CD4-positive, alpha-beta T cell treated with Interleukin-1 beta for 1 hour (primary cell): ENCODE data around the gene SUPT3H.

Experiments used
- DNase-seq, 2 donors: peaks; one replicate each; pipeline ENCODE4 v3.0.0-alpha.2; 2020 to 2022

SUPT3H gene

DNA sequence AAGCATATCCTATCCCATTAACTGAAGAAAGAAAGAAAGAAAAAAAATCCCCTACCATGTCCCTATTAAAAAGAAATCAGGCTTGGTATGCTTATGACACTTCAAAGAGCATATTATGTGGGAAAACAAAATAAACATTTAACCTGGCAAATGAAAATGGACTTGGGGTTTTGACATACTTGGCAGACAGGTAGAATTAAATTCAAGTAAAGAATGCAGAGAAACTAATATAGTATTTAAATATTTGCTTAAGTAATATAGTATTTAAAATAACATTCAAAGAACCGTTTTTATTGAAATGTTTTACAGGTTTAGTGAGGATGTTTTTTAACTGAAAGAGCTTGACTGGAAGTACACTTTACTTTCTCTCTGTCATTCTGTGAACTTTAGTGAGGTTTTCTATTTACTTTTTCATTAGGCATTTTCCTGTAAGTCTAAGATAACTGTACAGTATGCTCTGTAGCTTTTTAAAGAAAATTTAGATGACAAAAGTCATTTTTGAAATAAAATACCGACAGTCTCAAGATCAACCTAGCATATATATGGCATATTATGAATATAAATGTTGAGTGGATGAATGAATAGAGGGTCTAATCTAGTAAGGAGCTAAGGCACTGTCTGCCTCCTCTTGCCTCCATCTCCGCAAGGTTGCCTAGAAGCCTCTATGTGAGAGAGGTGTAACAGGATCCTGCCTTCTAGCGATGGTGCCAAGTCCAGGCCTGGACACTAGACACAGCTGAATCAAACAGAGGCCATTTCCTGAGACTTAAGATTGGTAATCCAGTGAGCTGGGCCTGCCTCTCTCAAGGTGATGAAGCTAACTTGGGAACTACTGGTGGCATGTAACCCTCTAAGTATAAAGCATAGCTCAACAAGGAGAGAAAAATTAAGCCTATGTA lies 394.0 kb downstream of the SUPT3H start:
- DNase-seq = no peak

DNA sequence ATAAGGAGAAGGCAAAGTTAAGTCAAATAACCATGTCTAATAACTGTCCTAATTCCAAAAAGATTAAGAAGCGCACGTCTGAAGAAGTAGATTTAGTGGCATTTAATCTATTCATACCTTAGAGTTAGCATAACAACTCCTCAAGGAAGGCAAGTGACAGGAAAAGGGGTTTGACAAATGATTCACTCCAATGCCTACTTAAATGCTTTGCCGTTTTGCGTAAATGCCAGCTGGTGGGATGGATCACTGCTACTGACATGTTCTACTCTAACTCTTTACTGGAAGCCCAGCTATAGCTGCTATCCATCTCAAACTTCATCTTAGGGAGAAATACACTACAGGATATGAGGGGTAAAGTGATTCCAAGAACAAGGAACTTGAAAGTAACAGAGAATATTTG lies 396.9 kb downstream of the SUPT3H start:
- DNase-seq = no peak

DNA sequence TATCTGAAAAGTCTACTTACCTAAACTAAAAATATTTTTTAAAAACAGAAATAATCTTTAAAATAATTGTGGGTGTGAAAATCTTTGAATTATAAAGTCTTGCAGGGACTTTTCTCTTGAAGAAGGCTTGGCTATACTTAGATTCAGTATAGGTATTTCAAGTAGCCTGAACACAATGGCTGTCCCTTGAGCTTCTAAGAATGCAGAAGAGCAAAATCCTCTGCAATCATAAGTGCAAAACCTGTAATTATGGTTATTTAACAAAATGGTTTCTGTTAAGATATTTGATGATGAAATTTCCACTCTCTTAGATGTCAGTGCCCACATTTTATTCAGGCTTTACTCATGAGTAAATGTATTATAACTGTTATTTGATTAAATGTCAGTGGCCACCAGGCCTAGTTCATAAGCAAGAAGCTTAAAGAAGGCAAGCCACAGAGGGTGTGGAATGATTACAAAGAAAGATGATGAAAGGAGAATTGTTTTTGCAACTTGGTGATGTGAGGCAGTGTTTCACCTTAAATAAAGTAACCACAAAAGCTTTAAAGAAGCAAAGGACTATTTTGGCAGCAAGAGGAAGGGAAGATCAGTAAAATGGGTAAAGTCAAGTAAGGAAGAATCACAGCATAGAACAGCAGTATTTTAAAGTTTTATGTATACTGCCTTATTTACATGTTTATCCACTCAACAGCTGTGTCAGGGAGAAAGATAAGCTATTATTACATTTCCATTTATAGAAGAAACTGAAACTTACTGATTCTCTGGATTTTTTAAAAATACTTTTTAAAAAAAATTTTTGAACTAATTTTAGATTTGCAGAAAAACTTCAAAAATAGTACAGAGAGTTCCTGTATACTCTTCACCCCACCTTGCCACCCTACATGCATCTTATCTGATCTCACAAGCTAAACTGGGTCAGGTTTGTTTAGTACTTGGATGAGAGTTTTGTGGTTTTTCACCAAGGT lies 400.8 kb downstream of the SUPT3H start:
- DNase-seq = peak in 1 of 2 donors; percentile 49

DNA sequence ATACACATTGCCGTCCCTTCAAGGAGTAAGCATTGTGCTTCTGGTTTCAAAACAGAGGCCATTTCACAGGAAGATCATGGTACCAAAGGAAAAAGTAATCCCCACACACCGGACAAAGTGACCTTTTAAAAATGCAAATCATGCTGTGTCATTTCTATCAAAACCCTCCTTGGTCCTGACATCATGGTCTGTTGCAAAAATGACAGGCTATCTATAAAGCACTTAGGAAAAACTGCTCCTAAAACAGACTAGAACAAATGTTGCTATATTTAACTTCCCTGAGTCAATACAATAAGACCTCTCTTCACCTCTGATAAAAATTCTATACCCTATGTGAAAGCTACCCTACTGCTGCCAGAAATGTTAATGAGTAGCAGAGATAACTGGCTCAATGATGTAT lies 403.2 kb downstream of the SUPT3H start:
- no peak for DNase-seq

DNA sequence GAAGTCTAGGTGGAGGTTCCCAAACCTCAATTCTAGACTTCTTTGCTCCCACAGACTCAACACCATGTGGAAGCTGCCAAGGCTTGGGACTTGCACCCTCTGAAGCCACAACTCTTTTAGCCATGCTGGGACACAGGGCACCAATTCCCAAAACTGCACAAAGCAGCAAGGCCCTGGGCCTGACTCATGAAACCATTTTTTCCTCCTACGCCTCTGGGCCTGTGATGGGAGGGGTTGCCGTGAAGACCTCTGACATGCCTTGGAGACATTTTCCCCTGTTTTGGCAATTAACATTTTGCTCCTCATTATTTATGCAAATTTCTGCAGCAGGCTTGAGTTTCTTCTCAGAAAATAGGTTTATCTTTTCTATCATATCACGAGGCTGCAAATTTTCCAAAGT lies 405.0 kb downstream of the SUPT3H start:
- DNase-seq = no peak

DNA sequence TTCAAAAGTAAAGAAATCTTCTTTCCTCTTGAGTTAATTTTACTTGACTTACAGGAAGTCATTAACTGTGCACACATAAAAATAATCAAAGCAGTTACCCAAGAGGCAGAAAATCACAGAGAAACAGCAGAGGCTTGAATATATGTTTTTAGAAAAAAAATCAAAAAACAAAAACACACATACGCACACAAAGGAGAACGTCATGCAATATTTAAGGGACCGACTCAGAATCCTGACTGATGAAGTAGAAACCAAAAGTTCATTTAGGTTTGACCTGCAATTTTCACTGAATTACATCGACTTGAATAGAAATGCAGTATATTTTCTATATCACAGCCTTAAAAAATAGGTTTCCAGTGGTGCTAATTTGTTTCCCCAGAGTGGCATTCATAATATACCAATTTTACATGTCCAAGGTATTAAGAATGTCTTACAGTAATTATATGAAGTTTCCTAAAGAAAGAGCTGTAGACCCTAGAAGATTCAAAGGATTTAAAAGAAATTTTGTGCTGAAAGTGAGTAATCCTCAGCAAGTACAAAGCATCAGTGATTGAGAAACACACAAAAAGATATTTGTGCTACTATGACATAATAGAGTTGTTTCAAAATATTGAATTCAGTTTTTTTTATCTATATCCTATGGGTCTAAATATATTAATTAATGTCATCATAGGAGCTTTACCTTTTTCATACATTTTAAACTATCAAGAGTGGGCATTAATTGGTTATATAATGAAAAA lies 408.1 kb downstream of the SUPT3H start:
- DNase-seq = no peak

DNA sequence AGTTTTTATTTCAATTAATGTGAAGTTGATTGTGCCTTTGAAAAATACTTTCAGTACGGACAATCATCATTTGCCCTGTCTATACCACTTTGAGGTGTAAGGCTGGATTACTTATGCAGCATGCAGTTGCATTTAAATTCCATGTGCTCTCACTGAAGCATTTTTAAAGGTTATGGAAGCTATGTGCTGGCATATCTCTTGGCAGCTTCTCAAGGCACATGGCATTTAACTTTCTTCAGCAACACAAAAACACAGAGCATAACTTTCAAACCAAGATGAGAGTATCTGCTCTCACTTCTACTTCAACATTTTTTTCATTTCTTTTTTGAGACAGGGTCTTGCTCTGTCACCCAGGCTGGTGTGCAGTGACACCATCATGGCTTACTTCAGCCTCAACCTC lies 410.3 kb downstream of the SUPT3H start:
- DNase-seq = no peak

DNA sequence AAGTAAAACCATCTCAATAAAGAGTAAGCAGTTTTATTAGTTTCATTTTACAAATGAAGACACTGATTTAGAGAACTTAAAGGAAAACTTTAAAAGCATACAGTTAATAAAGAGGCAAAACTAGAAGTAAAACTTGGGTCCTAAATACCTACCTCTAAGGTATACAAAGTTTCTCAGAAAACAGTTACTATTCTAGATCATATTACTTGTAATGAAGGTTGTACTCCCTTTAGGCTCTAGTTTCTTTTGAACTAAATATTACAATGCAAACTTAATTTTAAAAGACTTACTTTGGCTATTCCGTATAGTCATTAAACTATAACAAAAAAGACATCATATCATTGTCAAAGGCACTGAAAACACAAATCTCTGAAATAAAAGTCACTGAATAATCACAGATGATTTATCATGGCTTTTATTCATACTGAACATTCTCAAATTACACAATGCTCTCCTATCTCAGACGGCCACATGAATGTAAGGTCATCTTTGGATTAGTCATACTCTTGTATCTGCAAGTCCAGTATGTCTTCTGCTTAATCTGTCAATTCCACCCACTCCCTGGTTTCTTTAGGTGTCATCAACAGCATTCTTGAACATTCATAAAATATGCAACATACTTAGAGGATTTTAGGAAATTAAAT lies 411.2 kb downstream of the SUPT3H start:
- DNase-seq = no peak

DNA sequence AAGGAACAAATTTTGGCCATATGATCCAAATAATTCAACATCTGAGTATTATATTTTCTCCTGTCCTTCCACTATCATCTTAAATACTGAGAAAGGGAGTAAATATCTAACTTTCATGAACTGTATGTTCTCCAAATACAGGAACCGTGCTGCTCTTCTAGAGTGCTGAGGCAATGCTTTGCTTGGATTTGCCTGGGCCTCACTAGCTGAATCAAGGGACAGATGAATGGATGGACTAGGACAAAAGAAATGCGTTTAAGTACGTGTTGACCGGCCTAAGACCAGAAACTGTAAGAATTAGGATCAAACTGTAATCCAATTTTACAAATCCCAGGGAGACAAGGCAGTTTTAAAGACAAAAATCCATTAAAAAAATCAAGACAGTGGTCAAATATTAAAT lies 412.0 kb downstream of the SUPT3H start:
- no peak for DNase-seq

DNA sequence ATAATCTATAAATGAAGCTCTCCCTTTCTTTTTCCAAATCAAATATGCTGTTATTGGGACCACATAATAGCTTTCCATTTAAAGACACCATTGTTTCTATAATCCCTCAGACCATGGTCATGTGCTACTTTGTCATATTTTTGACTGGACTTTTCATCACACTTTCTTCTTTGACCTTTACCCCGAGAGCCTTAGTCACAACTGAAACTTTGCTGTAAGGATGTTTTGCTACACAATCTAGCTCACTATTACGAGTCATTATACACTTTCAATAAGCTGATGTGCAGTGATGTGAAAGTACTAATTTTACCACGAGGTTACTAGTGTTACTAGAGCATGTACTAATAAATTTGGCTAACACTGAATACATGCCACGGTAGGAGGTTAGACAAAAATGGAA lies 416.8 kb downstream of the SUPT3H start:
- DNase-seq = no peak

DNA sequence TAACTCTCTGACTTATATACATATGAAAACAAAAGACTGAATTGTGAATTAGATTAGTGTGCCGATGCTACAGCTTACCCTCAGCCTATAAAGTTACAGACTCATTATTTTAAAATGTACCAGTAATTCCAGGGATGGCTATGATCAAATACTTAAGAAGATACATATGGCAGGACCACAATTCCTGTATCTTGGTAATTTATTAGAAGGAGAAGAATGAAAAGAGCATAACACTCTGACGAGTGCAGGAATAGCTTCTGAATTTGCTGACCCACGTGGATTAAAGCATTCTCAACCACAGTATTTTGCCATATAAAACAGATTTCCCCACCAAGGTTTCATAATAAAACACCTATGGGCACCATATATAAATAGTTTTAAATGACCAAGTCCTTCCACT lies 418.1 kb downstream of the SUPT3H start:
- DNase-seq = no peak

DNA sequence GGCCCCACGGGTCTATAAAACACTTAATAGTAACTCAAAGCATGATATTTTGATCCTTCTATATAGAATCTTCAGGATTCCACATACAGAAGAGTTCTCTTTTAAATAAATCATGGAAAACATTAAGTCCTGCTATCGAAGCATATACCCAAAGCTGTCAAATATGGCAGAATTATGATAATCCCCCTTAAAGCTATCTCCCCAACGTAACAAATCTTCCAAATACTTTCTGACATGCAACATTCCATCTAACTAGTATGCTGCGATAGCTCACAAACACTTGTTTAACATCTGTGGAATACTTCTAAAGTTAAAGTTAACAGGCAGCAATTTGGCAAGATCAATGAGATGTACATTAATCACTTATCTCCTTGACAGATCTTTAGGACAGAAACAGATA lies 420.6 kb downstream of the SUPT3H start:
- no peak for DNase-seq

DNA sequence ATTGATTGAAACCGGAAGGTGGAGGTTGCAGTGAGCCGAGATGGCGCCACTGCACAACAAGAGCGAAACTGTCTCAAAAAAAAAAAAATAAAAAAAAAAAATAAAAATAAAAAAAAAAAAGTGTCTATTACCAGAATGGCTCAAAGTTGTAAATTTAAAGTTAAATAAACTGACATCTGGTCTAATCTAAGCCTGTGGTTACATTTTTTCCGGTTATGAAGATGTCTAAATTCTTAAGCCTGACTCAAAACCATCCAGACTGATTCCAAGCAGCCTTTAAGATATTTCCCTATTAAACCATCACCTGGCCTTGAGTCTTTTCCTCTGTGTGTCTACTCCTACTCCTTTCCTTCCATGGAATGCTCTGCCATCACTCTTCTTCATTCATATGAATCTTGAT lies 421.3 kb downstream of the SUPT3H start:
- DNase-seq = no peak

DNA sequence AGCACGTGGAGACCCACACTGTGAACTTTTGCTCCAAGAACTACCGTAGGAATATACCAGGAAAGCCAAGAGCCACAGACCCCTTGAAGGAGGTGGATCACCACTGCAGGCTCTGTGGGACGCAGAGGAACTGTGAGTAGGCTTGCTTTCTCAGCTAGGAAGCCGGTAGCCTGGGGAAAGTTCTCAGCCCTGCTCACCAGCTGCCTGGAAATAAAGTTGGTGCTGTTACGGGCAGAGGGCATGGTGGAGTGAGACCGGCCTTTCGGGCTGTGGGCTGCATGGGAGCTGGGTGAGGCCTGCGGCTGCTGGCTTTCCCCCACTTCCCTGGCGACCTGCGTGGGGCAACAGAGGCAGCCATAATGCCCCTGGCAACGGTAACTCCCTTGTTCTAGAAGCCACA lies 422.6 kb downstream of the SUPT3H start:
- no peak for DNase-seq

DNA sequence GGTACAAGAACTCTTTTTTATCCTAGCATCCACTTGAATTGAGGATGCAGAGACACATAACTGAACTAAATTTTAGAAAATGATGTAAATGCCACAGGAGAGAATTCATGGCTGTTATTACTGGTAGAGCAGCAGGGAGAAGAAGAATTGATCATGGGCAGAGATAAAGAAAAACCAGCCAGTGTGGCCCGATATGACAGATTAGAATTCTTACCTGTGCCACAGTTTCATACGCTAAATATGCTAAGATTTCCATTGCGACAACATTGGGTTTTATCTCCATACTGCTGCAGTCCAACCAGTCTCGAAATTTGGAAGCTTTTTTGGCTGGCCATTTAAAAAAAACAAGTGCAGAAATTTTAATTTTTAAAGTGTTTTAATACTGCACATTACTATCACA lies 423.5 kb downstream of the SUPT3H start:
- no peak for DNase-seq

DNA sequence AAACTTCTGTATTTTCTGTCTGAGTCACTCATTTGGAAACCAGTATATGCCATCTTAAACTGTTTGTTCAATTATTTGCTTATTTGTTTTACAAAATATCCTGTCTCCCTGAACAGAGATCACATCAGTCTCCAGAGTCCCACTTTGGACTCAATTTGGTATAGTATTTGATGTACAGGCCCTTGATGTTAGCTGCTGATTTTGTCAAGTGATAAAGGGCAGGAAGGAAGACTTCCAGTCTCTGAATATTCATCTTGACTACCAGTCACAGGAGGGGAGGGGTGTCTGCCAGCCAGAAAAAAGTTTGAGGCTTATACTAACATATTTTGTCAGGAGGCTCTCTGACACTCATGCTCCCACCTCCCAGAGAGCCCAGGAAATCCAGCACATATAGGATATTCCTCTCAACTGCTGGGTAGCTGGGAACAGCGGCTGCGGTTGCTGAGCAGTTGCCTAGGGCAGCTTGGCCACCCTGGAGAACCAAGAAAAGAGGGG lies 426.4 kb downstream of the SUPT3H start:
- no peak for DNase-seq

DNA sequence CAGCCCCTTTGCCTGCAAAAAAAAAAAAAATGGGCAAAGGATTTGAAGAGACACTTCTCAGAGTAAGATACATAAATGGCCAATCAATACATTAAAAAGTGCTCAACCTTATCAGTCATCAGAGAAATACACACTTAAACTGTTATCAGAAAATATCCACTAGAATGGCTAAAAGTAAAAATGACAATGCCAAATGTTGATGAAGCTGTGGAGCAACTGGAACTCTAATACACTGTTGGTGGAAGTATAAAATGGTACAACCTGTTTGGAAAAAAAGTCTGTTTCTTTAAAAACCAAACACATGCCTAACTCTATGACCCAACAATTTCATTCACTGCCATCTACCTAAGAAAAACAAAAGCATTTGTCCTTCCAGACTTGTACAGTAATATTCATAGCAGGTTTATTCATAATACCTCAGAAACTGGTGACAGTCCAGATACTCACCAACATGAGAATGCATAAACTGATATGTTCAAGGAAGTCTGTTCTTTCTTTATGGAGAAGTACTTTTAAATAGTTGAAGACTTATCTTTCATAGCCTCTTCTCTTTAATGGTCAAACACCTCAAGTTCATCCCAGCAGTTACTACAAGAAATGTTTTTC lies 428.0 kb downstream of the SUPT3H start:
- DNase-seq = no peak

DNA sequence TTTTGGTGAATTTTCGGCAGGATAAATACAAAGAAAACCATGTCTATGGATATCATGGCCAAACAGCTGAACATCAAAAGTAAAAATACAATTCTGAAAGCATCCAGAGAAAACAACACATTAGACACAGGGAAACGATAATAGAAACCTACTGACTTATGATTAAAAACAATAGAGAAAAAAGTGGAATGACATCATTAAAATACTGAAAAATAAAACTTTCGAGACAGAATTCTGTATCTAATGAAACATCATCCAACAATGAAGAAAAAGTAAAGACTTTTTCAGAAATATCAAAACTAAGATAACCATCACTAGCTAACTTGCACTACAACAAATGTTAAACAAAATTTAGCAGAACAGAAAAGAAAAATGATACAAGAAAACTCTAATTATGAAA lies 434.2 kb downstream of the SUPT3H start:
- no peak for DNase-seq

DNA sequence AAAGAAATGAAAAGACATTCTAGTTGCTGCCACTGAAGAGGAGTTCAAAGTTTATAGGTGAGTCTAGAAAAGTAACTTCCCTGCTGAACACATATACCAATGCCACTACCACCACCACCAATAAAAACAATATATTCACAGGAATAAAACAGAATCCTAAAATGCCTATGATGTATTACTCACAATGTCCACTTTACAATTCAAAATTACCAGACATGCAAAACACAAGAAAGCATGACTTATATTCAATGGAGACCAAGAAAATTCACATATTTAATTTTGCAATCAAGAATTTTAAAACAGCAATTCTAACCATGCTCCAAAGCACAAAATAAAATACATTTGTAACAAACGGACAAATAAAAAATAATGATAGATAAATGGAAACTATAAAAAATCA lies 434.9 kb downstream of the SUPT3H start:
- DNase-seq = no peak

DNA sequence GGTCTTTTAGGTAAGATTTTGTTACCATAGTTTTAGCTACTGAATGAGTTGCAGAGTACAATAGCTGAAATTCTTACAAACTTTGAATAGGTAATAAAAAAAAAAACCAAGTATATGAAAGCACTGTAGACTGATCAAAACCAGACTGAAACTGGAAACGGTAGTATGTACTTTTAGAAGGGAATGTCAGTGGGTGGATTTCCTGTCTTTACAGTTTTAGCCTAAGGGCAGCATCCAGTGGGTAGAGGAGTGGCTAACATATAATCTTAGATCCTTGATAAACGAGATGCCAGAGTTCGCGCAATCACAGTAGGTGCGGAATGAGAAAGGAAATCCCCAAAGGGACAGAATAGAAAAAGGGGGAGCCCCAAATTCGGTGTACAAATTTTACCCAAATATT lies 435.5 kb downstream of the SUPT3H start:
- no peak for DNase-seq

DNA sequence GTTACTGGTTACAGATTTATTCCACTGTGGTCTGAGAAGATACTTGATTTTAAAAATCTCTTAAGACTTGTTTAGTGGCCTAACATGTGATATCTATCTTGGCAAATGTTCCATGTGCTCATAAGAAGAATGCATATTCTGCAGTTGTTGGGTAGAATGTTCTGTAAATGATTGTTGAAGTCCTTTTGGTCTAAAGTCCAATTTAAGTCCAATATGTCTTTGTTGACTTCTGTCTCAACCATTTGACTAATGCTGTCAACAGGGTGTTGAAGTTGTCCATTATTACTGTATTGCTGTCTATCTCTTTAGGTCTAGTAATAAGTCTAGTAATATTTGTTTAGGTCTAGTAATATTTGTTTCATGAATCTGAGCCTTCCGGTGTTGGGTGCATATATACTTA lies 437.4 kb downstream of the SUPT3H start:
- no peak for DNase-seq

DNA sequence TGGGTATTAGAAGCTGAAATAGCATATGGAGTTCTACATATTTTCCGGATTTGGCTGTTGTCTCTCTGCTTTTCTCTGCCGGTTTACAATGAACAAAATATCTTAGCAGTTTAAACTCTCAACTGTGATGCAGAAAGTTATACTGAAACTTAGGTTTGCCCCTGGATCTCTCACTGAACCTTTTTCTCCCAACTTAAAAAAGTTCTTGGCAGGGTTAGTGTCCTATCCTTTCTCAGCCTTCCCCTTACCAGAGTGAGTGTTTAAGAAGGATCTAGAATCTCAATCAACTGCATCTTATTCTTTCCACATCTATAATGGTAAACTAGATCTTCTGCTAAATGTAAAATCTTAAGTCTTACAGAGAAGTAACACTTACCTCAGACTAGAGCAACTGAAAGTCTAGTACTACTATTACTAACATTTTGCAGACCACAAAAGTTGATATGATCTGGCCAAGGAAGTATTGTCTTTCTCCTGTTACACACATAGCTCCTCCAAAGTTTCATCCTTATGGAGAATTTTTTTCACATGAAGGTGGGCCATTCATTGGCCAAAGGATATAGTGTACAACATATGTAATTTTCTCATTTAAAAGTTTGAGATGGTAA lies 441.9 kb downstream of the SUPT3H start:
- DNase-seq = no peak
